Natural killer cell (primary cell): ENCODE results near the gene SERPINE1. TPM values are rescaled to one million over a fixed set of nuclear protein-coding genes. Genes with fewer than 3 reads are reported as not detected.
A peak's percentile ranks its signal among the peaks of the same experiment; 100 is the strongest.
"Not testable (repeated sequence)": the region's sequence is repeated elsewhere in the genome, so short reads cannot be mapped to it uniquely, and the experiment has no call there.

Source experiments
- ATAC-seq, 3 donors: fragments of 150-1000 bp in 2 of 3; fragments of 200-7000 bp in 1 of 3; cut with Tn5 transposase; 1 replicate in 1 of 3; 2 replicates in 2 of 3; pipeline ENCODE4 v1.10.0; 2021; ENCODE audit warnings: mild to moderate bottlenecking in 2 of 3, moderate library complexity in 2 of 3
- DNase-seq, 2 donors: peaks; one replicate each; pipeline versions ENCODE4 v3.0.0 to v3.0.0-alpha.2; 2013 to 2021; ENCODE audit warnings: mixed read lengths in 1 of 2
- H3K27ac ChIP-seq: one replicate; pipeline ENCODE4 v1.5.1; 2013; ENCODE audit warnings: mild to moderate bottlenecking, low read length
- H3K27me3 ChIP-seq: one replicate; pipeline ENCODE4 v1.6.1; 2013; ENCODE audit warnings: low read length; ENCODE audit not compliant: control insufficient read depth, insufficient read depth
- H3K36me3 ChIP-seq: one replicate; pipeline ENCODE4 v1.6.1; 2013; ENCODE audit warnings: low read length; ENCODE audit not compliant: control insufficient read depth, insufficient read depth
- H3K4me1 ChIP-seq: one replicate; pipeline ENCODE4 v1.6.1; 2013; ENCODE audit warnings: low read length; ENCODE audit not compliant: control insufficient read depth, insufficient read depth
- H3K4me3 ChIP-seq: one replicate; pipeline ENCODE4 v1.5.1; 2013; ENCODE audit warnings: low read length
- H3K9me3 ChIP-seq: one replicate; pipeline ENCODE4 v1.6.1; 2013; ENCODE audit warnings: low read length; ENCODE audit not compliant: control insufficient read depth, insufficient read depth
- H3K27ac Mint-ChIP-seq, 2 donors: one replicate each; pipeline ENCODE4 v1.8.0; 2022; ENCODE audit warnings: mild to moderate bottlenecking in 2 of 2, mixed read lengths in 2 of 2, moderate library complexity in 1 of 2
- H3K27me3 Mint-ChIP-seq, 2 donors: one replicate each; pipeline ENCODE4 v1.8.0; 2022; ENCODE audit warnings: low read depth in 2 of 2, mixed read lengths in 2 of 2
- H3K36me3 Mint-ChIP-seq: one replicate; pipeline ENCODE4 v1.8.0; 2022; ENCODE audit warnings: mixed read lengths
- H3K4me1 Mint-ChIP-seq, 2 donors: one replicate each; pipeline ENCODE4 v1.8.0; 2022; ENCODE audit warnings: mixed read lengths in 2 of 2
- H3K4me3 Mint-ChIP-seq: one replicate; pipeline ENCODE4 v1.8.0; 2022; ENCODE audit warnings: mild to moderate bottlenecking, moderate library complexity, mixed read lengths
- H3K9me3 Mint-ChIP-seq, 2 donors: one replicate each; pipeline ENCODE4 v1.8.0; 2022; ENCODE audit warnings: mixed read lengths in 2 of 2
- WGBS: methylation state at CpG from one replicate; pipeline ENCODE4 v1.1.7; 2013; ENCODE audit warnings: missing lambda C conversion rate; ENCODE audit not compliant: insufficient coverage; 5-methylcytosine and 5-hydroxymethylcytosine counted together
- intact Hi-C: fragments of 100-400 bp; cut with micrococcal nuclease; formaldehyde crosslinking; loops from one replicate; pipeline ENCODE4 v1.14.2; 2022
- total RNA-seq, 4 donors: library from RNA; stranded (reverse); fragments of 120-200 nt in 1 of 4; gene quantifications; one replicate each; pipeline versions ENCODE4 v1.2.3 to v1.2.4, GENCODE V29; 2013 to 2022
- TF ChIP-seq, protein P1 (sequence below): fragments of 200-600 bp; IDR thresholded peaks from one replicate; pipeline ENCODE4 v1.8.0; 2022; ENCODE audit warnings: antibody characterized with exemption

Gene SERPINE1
- total RNA-seq, 3 donors from 2014 or later (not counting 1 experiment from before 2014, with no cell fraction given), result 0.48 to 5.5 (median 1.1) TPM

DNA sequence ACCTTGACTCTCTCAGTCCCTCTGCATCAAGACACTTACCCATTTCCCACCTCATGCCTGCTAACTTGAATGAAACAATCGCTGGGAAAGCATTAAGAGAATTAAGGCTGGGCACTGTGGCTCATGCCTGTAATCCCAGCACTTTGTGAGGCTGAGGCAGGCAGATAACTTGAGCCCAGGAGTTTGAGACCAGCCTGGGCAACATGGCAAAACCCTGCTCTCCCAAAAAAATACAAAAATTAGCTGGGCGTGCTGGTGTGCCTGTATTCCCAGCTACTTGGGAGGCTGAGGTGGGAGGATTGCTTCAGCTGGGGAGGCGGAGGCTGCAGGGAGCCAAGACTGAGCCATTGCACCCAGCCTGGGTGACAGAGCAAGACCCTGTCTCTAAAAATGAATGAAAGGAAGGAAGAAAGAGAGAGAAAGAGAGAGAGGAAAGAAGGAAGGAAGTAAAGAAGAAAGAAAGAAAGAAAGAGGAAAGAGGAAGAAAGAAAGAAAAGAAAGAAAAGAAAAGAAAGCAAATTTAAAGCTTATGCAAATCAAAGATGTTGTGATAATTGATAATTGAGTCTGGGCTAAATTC is 646 bp downstream of the SERPINE1 start:
- no peak for ATAC-seq
- H3K4me1 Mint-ChIP-seq, result peaks cover 45 to 51% of the 10 kb centered on the region in 2 donors
- no peaks in the 10 kb centered on the region for H3K9me3 Mint-ChIP-seq
- no peaks in the 10 kb centered on the region for H3K36me3 Mint-ChIP-seq
- Histone ChIP-seq H3K4me3 (no peak overlapping the region), H3K36me3 (no peaks in the 10 kb centered on the region), H3K9me3 (no peaks in the 10 kb centered on the region), H3K27me3 (peaks cover 4% of the 10 kb centered on the region), H3K4me1 (peaks cover 51% of the 10 kb centered on the region), H3K27ac (no peak overlapping the region)
- H3K27me3 Mint-ChIP-seq, result peaks cover 14 to 17% of the 10 kb centered on the region in 2 donors
- TF ChIP-seq, protein P1, sequence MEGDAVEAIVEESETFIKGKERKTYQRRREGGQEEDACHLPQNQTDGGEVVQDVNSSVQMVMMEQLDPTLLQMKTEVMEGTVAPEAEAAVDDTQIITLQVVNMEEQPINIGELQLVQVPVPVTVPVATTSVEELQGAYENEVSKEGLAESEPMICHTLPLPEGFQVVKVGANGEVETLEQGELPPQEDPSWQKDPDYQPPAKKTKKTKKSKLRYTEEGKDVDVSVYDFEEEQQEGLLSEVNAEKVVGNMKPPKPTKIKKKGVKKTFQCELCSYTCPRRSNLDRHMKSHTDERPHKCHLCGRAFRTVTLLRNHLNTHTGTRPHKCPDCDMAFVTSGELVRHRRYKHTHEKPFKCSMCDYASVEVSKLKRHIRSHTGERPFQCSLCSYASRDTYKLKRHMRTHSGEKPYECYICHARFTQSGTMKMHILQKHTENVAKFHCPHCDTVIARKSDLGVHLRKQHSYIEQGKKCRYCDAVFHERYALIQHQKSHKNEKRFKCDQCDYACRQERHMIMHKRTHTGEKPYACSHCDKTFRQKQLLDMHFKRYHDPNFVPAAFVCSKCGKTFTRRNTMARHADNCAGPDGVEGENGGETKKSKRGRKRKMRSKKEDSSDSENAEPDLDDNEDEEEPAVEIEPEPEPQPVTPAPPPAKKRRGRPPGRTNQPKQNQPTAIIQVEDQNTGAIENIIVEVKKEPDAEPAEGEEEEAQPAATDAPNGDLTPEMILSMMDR, result no peak
- WGBS, result 76% methylated on average over 3 of the region's 3 CpGs
- peak overlapping the region in 1 of 2 donors; percentile 88 for H3K27ac Mint-ChIP-seq
- no peak for DNase-seq
- intact Hi-C loops, result no loop called here
- peak overlapping the region; percentile 68 for H3K4me3 Mint-ChIP-seq

DNA sequence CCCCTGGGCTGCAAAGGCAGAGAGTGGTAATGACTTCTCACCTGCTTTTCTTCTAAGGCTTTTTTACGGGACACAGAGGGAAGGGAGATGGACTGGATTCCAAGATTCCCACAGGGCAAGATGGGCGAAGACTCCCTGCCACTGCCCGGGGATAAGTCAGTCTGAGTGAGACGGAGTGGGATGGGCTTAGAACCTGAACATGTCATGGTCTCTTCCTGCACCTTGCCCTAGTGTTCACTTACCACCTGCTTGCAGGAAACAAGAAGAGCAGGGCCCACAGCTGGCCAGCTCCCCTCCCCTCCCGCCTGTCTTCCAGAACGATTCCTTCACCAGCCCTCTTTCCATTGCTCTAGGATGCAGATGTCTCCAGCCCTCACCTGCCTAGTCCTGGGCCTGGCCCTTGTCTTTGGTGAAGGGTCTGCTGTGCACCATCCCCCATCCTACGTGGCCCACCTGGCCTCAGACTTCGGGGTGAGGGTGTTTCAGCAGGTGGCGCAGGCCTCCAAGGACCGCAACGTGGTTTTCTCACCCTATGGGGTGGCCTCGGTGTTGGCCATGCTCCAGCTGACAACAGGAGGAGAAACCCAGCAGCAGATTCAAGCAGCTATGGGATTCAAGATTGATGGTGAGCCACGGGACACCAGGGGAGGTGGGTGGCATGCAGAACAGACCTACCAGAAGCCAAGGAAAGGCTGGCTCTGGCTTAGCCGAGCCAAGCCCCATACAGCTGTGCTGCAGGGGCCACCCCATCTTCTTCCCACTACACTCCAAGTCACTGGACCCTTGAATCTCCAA is 1.3 kb downstream of the SERPINE1 start:
- intact Hi-C loops, result no loop called here
- Histone ChIP-seq H3K9me3 (no peaks in the 10 kb centered on the region), H3K27ac (no peak overlapping the region), H3K36me3 (no peaks in the 10 kb centered on the region), H3K4me1 (peaks cover 51% of the 10 kb centered on the region), H3K27me3 (peaks cover 4% of the 10 kb centered on the region), H3K4me3 (no peak overlapping the region)
- TF ChIP-seq, protein P1, result no peak
- no peaks in the 10 kb centered on the region for H3K9me3 Mint-ChIP-seq
- no peak overlapping the region for H3K4me3 Mint-ChIP-seq
- H3K4me1 Mint-ChIP-seq, result peaks cover 43 to 50% of the 10 kb centered on the region in 2 donors
- WGBS, result 54% methylated on average over 14 of the region's 14 CpGs
- H3K27ac Mint-ChIP-seq, result peak overlapping the region in 1 of 2 donors; percentile 88
- ATAC-seq, result peak in 1 of 3 donors; percentile 25
- no peaks in the 10 kb centered on the region for H3K36me3 Mint-ChIP-seq
- peak in 1 of 2 donors; percentile 14 for DNase-seq
- H3K27me3 Mint-ChIP-seq, result peaks cover 14 to 17% of the 10 kb centered on the region in 2 donors

DNA sequence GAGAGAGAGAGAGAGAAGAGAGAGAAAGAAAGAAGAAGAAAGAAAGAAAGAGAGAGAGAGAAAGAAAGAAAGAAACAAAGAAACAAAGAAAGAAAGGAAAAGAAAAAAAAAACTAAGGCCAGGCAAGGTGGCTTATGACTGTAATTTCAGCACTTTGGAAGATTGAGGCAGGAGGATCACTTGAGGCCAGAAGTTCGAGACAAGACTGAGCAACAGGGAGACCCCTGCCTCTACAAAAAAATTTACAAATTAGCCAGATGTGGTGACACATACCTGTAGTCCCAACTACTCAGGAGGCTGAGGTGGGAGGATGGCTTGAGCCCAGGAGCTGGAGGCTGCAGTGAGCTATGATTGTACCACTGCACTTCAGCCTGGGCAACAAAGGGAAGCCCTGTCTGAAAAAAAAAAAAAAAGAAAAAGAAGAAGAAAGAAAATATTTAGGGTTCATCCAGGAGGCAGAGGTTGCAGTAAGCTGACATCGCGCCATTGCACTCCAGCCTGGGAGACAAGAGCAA is 2.8 kb downstream of the SERPINE1 start:
- H3K4me1 Mint-ChIP-seq, result peaks cover 39 to 46% of the 10 kb centered on the region in 2 donors
- intact Hi-C loops, result no loop called here
- Histone ChIP-seq H3K9me3 (no peaks in the 10 kb centered on the region), H3K36me3 (no peaks in the 10 kb centered on the region), H3K27ac (no peak overlapping the region), H3K27me3 (peaks cover 4% of the 10 kb centered on the region), H3K4me1 (peaks cover 46% of the 10 kb centered on the region), H3K4me3 (no peak overlapping the region)
- H3K9me3 Mint-ChIP-seq, result no peaks in the 10 kb centered on the region
- H3K27me3 Mint-ChIP-seq, result peaks cover 11 to 12% of the 10 kb centered on the region in 2 donors
- H3K27ac Mint-ChIP-seq, result no peak overlapping the region
- TF ChIP-seq, protein P1, result no peak
- 86% methylated on average over 1 of the region's 3 CpGs for WGBS
- DNase-seq (no peak), ATAC-seq (no peak)
- no peaks in the 10 kb centered on the region for H3K36me3 Mint-ChIP-seq
- H3K4me3 Mint-ChIP-seq, result no peak overlapping the region

DNA sequence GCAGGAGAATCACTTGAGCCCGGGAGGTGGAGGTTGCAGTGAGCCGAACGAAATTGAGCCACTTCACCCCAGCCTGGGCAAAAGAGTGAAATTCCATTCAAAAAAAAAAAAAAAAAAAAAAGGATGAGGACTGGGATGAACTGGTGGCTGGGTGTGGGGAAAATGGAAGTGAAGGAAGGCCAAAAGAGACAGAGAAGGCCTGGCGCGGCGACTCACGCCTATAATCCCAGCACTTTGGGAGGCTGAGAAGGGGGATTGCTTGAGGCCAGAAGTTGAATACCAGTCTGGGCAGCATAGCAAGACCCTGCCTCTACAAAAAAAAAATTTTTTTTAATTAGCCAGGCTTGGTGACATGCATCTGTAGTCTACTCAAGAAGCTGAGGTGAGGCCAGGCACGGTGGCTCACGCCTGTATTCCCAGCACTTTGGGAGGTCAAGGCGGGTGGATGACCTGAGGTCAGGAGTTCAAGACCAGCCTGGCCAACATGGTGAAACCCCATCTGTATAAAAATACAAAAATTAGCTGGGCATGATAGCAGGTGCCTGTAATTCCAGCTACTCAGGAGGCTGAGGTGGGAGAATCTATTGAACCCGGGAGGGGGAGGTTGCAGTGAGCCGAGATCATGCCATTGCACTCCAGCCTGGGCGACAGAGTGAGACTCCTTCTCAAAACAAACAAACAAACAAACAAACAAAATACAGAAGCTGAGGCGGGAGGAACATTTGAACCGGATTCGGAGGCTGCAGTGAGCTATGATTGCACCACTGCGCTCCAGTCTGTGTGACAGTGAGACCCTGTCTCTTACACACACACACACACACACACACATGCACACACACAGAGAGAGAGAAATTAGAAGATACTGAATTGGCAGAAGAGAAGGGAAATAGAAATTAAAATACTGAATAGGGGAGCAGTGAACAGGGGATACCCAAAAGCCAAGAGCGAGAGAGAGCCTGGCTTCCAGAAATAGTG is 6.0 kb downstream of the SERPINE1 start:
- 91% methylated on average over 18 of the region's 18 CpGs for WGBS
- H3K4me1 ChIP-seq, result peaks cover 21% of the 10 kb centered on the region
- H3K27me3 Mint-ChIP-seq, intact Hi-C loops, H3K36me3 ChIP-seq, DNase-seq, H3K9me3 ChIP-seq, H3K4me3 ChIP-seq, H3K27ac ChIP-seq, ATAC-seq, H3K27me3 ChIP-seq, H3K27ac Mint-ChIP-seq, H3K4me3 Mint-ChIP-seq, H3K9me3 Mint-ChIP-seq, H3K36me3 Mint-ChIP-seq: not testable (repeated sequence)
- peaks cover 12 to 24% of the 10 kb centered on the region in 2 donors for H3K4me1 Mint-ChIP-seq
